ENCODE results near the gene CFAP299. TPM values are rescaled to one million over a fixed set of nuclear protein-coding genes. Genes with fewer than 3 reads are reported as not detected.

CFAP299 gene
- total and polyA plus RNA-seq, 2 donors from 2014 or later, result 1.1 TPM; not detected in 1

- no peak overlapping the region for H3K4me3 ChIP-seq (ENCODE audit: low read length in 3 of 3)
- H3K4me1 ChIP-seq (ENCODE audit: control insufficient read depth in 2 of 3, insufficient read depth in 2 of 3, low read depth in 1 of 3, low read length in 3 of 3), result no peaks in the 10 kb centered on the region
- DNase-seq, result peak in 1 of 5 donors; percentile 35
- intact Hi-C loops (cut with DNase I), result no loop called here
- TF ChIP-seq CTCF (IDR thresholded peaks at IDR 0.05; ENCODE audit: borderline replicate concordance, extremely low read depth, insufficient read depth), result no peak
- H3K9ac ChIP-seq (ENCODE audit: low read length in 3 of 3), result no peak overlapping the region
- no peaks in the 10 kb centered on the region for H3K27me3 ChIP-seq (ENCODE audit: control insufficient read depth, insufficient read depth, low read length)
- no peak for FAIRE-seq
- no peak overlapping the region for H3K27ac ChIP-seq (ENCODE audit: low read depth in 2 of 2, low read length in 2 of 2)
- no peaks in the 10 kb centered on the region for H3K9me3 ChIP-seq (ENCODE audit: control insufficient read depth in 2 of 3, insufficient read depth in 1 of 3, low read length in 3 of 3)
- no peaks in the 10 kb centered on the region for H3K36me3 ChIP-seq (ENCODE audit: control insufficient read depth in 2 of 3, insufficient read depth in 3 of 3, low read length in 3 of 3)
These were observed 14.2 kb upstream of the CFAP299 start for GRCh38 chr4:80321341-80321740.

- Histone ChIP-seq H3K9ac (ENCODE audit: low read length in 3 of 3) (no peak overlapping the region), H3K9me3 (ENCODE audit: control insufficient read depth in 2 of 3, insufficient read depth in 1 of 3, low read length in 3 of 3) (no peaks in the 10 kb centered on the region), H3K36me3 (ENCODE audit: control insufficient read depth in 2 of 3, insufficient read depth in 3 of 3, low read length in 3 of 3) (no peaks in the 10 kb centered on the region), H3K27ac (ENCODE audit: low read depth in 2 of 2, low read length in 2 of 2) (no peak overlapping the region), H3K4me1 (ENCODE audit: control insufficient read depth in 2 of 3, insufficient read depth in 2 of 3, low read depth in 1 of 3, low read length in 3 of 3) (no peaks in the 10 kb centered on the region), H3K4me3 (ENCODE audit: low read length in 3 of 3) (no peak overlapping the region), H3K27me3 (ENCODE audit: control insufficient read depth, insufficient read depth, low read length) (no peaks in the 10 kb centered on the region)
- DNase-seq (no peak), FAIRE-seq (no peak)
- no peak for TF ChIP-seq CTCF (IDR thresholded peaks at IDR 0.05; ENCODE audit: borderline replicate concordance, extremely low read depth, insufficient read depth)
- intact Hi-C loops (cut with DNase I), result no loop called here
These were observed 13.8 kb upstream of the CFAP299 start for GRCh38 chr4:80321776-80322175.

DNA sequence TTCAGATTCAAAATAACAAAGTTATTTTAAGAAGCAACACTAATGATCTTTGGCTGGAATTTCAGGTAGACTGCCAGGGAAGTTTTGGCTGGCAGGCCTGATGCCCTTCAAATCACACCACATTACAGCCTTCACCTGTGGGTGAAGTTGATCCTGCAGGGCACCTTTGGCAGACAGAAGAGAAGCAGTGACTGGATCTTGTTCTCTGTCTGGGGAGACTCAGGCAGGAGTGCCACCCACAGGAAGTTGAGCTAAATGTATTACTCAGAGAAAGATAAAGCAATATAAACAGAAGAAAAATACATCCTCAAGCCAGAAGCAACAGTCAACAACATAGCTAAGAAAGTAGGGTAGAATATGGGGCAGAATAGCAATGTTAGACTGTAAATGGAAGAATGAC lies 12.8 kb upstream of the CFAP299 start:
- no peaks in the 10 kb centered on the region for H3K9me3 ChIP-seq (ENCODE audit: control insufficient read depth in 2 of 3, insufficient read depth in 1 of 3, low read length in 3 of 3)
- intact Hi-C loops (cut with DNase I), result no loop called here
- DNase-seq, result peak in 1 of 5 donors; percentile 13

More for the DNA sequence above, 12.8 kb upstream of the CFAP299 start:
- no peaks in the 10 kb centered on the region for H3K27me3 ChIP-seq (ENCODE audit: control insufficient read depth, insufficient read depth, low read length)
- peak; percentile 16 for TF ChIP-seq CTCF (IDR thresholded peaks at IDR 0.05; ENCODE audit: borderline replicate concordance, extremely low read depth, insufficient read depth)
- no peaks in the 10 kb centered on the region for H3K36me3 ChIP-seq (ENCODE audit: control insufficient read depth in 2 of 3, insufficient read depth in 3 of 3, low read length in 3 of 3)
- H3K4me1 ChIP-seq (ENCODE audit: control insufficient read depth in 2 of 3, insufficient read depth in 2 of 3, low read depth in 1 of 3, low read length in 3 of 3), result no peaks in the 10 kb centered on the region
- H3K4me3 ChIP-seq (ENCODE audit: low read length in 3 of 3), result no peak overlapping the region
- no peak for FAIRE-seq
- no peak overlapping the region for H3K9ac ChIP-seq (ENCODE audit: low read length in 3 of 3)
- no peak overlapping the region for H3K27ac ChIP-seq (ENCODE audit: low read depth in 2 of 2, low read length in 2 of 2)

All from kidney (tissue), 14 donors.